ENCODE results near the gene F5.
A peak's percentile ranks its signal among the peaks of the same experiment; 100 is the strongest.

Gene F5

DNA sequence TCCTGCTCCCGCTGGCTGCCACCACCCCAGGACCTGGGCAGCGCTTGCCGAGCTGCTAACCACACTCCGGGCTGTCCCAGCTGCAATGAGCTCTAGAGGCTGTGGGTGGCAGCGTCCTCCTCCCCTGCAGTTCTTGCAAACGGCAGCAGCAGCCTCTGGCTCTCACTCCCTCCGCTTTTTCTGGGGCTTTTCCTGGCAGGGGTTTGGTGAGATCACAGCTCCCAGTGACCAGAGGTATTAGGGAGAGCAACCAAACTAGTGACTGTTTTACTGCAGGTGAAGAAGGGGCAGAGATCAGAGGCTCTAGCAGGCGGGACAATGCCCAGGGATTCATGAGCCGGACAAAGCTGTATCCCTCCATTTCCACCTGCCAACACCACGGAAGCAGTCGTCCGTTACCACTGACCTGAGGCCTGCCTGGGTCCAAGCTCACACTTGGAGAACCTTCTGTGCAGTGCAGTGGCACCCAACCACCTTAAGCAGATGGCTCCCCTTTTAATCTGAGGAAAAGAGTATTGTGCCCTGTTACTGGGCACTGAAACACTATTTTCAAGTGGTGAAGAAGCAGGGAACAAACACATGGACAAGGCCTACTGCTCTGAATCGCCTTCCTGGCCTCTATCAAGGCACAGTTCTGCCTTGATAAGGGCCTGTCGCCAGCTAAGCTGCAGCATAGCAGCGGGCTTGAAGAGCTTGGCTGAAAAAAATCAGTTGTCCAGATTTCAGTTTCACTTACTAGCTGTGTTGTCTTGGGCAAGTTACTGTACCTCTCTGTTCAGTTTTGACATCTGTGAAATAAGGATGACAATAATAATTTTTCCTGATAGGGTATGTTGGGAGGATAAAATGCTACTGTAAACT, at the start of gene F5:
TSS of gene F5 (minus strand) at position 87 of the 861 bp plus-strand sequence. CDS start 95 bp downstream, outside the sequence.
- DNase-seq, result peak in 51 of 56 donors; percentile 2 to 72 (median 30)

DNA sequence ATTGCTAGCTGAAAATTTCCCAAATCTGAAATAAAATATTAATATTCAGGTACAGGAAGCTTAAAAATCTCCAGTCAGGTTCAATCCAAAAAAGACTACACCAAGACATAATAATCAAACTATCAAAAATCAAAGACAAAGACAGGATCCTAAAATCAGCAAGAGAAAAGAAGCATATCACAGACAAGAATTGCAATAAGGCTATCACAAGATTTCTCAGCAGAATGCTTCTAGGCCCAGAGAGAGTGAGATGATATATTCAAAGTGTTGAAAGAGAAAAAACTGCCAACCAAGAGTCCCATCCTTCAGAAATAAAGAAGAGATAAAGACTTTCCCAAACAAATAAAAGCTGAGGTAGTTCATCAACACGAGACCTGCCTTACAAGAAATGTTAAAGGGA, 48.6 kb upstream of the F5 start:
- no peak for DNase-seq

DNA sequence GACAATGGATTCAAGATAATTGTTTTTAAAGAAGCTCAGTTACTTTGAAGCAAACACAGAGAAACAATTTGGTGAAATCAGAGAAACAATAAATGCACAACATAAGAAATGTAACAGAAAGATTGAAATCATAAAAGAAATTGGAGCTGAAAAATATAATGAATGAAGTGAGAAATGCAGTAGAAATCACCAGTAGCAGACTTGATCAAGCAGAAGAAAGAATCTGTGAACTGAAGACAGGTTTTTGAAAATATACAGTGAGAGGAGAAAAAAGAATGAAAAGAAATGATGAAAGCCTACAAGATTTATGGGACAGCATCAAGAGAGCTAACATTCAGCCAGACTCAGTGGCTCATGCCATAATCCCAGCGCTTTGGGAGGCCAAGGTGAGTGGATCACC, 47.9 kb upstream of the F5 start:
- no peak for DNase-seq

DNA sequence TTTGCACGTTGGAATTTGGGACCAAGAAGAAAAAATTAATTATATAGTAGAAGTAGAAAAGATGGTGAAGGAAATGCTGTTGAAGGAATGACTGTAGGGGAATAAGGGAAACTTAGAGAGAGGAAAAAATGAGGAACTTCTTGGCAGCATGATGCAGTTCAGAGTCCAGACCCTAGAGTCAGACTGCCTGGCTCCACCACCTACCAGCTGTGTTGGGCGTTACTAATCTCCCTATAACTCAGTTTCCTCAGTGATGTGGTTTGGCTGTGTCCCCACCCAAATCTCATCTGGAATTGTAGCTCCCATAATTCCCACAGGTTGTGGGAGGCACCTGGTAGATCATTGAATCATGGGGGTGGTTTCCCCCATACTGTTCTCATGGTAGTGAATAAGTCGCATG, 45.0 kb upstream of the F5 start:
- DNase-seq, result no peak

DNA sequence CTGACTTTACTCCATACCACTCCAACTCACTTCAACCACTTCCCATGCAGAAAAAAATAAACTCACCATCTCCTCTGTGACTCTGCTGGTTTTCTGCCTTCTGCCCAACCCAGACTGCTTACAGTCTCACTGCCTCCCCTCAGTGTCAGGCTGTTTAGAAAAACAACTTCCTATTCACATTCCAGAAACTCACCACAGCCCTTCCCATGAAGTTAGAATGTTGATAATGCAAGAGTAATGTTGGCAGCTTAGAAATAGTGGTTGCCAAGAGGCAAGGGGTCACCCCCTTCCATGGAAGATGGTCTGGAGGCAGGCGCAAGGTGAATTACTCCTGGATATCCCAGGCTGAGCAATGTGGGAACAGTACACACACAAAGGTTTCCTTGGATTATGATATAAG, 43.7 kb upstream of the F5 start, which contains the start of gene SELP:
TSS of gene SELP (minus strand) at position 119 of the 400 bp plus-strand sequence. CDS start at position 69, 50 bp downstream.
- DNase-seq, result no peak

DNA sequence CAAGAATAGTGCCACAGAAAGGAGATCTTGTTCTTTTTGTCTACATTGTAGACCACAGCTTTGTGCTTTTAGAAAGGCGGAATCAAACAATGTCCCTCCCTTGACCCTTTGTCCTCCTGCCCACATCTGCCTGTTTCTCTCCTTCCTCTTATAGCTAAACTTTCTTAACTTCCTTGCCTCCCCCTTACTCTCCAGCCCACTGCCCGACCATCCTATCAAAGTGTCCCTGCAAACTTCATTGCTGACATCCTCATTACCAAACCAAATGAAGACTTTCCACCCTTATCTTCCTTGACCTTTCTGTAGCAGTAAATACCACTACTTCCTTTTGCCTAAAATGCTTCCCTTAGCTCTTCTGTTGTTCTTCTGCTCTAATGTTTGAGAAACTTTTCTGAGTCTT, 38.6 kb upstream of the F5 start:
- no peak for DNase-seq

DNA sequence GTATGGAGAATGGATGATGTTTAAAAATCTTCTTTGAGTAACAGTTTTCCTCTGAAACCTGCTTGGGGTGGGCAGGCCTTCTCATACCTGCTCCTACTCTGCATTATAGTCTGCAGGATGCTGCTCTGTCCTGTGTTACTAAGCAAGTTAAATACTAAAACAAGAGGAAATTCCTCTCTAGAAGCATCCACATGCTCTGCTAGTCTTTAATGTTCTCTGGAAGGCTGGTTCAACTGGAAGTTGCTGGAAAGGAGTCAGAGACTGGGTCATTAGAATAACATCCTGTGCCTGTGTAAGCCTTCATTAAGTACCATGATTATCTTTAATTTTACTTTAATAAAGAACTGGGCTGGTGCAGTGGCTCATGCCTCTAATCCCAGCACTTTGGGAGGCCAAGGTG, 37.8 kb upstream of the F5 start:
- DNase-seq, result no peak

DNA sequence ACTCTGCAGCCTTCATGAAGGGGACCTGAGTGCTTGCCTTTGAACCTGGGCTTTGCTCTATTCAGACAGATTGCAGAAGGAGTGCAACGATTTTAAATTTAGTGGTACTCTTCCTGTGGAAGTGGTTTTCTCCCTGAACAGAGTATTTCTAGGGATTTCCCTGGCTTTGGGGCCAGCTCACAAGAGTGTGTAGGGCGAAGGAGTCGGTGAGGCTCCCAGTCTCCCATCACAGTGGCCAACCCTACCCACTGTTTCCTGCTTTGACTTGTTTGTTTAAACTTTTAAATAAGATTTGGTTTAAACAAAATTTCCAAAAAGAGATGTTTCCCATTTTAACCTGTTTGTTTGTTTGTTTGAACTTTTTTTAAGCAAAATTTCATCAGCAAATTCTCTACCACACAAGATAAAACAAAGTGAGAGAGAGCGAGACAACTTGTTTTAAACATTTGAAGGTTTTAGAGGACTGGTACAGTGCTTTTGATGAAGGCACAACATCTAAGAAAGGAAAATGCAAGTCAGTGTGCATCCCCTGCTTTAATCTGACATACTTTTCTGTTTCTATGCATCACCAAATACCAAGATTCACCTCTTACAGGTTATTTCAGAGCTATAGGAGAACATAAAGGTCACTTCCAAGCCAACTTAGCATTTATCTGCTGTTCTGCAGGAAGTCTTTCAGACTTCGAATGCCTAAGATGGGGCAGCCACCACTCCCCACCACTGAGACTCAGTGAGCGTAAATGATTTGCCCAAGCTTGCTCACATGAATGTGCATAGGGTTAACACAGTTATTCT, 37.0 kb upstream of the F5 start:
- no peak for DNase-seq

DNA sequence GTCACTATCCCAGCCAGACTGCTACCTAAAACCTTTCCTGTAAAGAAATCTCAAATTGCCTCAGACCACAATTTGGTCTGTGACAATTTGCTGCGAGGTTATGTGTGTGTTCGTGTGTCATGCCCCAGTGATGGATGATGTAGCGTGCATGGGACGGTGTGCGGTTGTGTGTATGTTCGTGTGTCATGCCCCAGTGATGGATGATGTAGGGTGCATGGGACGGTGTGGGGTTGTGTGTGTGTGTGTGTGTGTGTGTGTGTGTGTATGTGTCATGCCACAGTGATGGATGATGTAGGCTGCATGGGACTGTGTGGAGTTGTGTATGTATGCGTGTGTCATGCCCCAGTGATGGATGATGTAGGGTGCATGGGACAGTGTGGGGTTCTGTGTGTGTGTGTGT, 34.3 kb upstream of the F5 start:
- no peak for DNase-seq

DNA sequence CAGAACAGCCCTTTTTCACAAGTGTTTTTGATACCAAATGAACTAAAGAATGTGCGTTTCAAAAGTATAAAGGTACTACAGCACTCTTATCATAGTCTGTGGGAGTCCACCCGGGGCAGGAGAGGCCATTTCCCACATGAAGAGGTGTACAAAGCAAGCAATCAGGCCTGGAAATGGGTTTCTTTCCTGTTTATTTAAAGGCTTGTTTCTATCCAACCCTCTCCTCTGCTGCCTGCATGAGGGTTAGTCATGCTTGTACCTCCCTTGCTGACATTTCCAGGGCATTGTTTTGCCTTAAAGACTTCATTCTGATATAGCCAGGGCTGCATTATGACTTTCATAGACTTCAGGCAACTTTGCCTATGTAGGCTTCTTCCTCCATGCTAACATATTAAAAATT, 32.1 kb upstream of the F5 start:
- DNase-seq, result no peak

DNA sequence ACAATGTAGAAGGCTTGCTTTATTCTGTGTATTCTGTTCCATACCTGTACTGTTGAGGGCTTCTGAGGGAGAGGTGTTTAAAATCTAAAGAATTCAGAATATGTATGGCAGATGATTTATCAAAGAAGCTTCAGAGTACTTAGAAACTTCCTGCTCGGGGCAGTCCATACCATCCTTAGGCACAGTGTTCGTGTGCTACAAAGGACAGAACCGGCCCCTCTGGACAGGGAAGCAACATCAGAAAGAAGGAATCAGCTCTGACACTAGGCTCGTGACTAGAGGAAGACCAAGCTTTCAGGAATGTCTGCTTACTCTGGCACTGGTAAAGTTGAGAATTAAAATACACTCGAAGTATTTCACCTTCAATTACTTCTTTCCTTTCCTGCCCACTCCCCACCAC, 29.5 kb upstream of the F5 start:
- no peak for DNase-seq

DNA sequence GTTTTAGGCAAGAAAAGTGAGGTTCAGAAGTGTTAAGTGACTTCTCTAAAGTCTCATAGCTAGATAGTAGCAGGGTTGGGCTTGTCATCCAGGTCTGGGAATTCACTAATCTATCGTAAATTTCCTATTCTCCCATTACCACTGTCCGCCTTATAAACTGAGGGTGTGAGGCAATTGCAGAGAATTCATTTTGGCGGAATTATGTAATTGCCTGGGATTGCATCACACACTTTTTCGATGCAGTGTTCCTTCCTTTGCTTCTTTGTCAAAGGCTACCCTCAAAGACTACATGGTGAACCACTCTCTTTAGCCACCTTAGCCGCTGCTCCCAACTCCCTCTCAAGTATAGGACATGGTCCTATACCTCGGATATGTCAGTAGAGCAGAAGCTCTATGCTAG, 24.6 kb upstream of the F5 start:
- no peak for DNase-seq

DNA sequence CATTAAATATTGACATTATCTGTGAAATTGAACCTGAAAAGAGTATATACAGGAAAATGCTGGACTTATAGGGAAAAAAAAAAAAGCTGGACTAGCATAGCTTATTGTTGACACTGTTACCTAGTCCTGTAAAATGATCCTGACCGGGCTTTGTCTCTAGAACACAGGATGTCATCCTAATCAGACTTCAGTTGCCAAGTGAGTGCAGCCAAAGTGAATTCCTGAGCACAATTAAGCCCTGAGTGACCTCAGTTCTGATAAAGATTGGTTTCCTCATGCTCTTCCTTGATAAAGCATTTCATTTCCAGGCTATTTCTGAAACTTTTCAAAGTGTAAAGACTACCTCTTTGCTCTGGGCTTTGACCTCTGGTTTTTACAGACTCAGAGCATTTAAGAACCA, 23.8 kb upstream of the F5 start:
- no peak for DNase-seq

DNA sequence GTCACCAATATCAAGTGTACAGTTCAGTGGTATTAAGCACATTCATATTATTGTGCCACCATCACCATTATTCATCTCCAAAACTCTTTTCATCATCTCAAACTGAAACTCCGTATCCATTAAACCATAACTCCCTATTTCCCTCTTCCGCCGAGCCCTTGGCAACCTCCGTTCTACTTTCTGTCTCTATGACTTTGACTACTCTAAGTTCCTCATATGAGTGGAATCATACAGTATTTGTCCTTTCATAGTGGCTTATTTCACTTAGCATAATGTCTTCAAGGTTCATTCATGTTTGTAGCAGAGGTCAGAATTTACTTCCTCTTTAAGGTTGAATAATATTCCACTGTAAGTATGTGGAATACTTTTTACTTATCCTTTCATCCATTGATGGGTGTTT, 21.9 kb upstream of the F5 start:
- DNase-seq, result no peak

DNA sequence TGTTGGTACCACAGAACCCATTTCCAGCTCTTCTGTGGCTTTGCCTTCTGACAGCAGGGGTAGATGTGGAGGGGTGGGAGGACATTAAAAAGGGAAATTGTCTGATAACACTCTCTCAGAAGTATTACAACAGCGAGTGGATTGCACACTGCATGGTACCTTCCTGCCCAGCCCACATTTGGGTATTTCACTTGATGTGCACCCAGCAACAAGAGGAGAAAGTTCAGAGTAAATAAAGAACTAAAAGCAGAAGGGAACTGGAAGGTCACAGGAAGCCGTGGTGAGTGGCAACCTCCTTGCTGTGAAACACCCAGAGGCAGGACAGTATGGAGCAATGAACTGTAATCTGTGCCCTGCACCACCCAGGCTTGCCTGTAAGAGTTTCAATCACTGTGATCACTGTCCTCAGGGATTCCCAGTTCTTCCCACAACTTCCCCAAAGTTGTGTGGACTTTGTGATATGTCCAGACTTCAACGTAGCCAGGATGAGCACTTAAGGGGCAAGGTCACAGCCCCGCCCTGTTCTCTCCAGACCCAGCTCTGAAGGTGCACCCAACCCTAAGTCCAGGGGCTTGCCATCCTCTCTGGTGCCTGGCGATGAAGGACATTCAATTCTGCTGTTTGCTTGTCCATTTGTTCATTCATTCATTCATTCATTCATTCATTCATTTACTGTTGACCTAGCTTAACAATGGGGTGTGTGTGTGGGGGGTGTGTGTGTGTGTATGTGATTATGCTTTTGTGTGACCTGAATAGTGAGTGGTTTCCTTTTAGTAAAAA, 18.7 kb upstream of the F5 start:
- peak in 7 of 56 donors; percentile 2 to 21 (median 6) for DNase-seq

DNA sequence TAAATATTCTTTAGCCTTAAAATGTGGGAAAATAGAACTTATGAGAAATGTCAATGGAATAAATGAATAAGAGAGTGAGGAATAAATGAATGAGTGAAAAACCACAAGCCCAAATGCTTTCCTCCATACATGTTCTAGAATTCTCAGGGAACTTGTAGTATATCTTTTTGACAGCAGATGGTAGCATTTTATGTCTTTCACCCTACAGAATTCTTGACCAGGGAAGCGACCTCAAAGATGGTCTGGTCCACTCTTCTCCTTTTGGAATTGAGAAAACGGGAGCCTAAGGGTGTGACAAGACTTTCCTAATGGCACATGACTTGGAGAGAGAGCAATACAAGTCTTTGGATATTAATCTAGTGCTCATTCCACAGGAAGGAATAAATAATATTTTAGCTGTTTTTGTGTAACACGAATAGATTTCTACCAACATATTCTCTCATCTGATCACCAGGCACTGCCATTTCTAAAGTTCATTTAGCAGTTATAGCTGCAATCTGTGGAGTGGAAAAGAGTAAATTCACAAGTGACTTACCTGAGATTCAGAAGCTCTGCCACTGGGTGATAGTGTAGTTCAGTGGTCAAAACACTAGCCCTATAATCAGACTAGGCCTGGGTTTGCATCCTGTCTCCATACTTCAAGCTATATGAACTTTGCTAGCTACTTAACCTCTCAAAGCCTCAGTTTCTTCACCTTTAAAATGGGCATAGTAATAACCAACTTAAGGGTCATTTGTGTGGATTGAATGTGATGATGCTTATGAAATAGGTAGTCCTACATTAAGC, 15.0 kb upstream of the F5 start:
- DNase-seq, result peak in 2 of 56 donors; percentile 0 to 38

DNA sequence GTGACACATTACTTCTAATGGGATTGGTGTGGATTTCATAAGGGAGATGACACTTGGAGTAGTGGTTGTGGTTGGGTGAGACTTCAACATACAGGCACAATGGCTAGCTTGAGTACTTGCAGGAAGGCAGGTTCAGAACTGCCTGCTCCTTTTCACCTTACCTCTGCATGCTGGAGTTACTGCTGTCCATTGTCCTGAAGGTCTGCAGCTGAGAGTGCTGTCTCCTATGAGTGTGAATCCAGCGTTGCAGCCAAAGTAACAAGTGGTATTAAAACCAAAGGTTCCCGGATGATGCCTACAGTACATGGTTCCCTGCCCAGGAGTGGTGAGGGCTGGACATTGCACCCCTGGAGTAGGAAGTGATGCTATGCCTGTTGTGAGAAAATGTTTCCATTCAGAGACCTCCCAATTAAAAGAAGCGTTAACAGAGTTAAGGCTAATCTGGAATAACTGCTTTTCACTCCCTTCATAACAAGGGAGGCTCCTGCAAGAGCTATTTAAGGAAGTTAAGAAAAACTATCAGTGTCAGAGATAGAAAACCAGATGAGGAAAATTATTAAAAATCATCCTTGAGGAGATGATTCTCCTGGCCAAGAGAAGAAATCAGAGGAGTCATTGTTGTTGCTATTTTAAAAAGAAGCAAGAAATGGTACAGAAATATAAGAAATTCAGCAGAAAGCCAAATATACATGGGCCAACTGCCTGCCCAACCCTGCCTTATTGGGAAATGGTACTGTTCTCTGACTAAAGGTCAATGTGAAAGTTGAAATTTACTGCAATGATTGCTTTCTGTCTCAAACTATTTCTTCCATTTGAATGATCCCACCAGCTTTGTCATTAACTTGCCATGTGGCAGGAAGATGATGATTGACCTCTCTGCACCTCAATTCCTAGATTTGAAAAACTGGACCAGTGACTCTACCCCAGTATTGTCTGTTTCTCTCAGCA, 9.8 kb upstream of the F5 start:
- DNase-seq, result no peak

DNA sequence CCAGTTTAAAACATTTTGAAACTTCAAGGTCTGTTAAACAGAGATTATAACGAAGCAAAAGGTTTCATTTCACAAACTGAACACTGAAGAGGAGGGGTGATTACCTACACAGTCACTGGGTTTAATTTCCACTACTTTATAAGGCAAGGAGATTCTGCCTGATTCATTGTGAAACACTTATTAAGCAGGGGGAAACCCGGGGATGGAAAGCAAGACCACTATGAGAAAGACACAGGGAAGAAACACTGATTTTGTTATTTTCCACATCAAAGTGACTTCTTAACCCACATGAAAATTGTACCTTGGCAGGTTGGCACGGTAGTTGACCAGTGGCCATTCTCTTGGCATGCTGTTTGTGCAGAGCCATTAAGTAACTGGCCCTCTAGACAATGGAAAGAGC, 8.1 kb upstream of the F5 start:
- DNase-seq, result no peak

DNA sequence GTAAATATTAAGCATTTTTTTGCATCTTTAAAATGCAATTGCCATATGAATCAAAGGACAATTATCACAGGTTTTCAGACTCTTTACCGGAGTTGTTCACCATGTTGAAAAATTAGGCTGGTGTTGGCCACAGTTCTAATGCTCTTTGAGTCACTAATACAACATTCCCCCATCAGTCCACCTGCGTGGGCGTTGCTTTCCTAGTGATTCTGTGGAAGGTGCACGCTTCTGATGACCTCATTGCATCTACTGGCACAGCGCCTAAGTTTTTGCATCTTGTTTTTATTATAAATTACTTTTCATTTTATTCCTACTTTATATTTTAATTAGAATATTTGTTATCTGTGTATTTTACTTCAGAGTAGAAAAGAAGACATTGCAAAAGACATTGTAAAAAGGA, 4.7 kb upstream of the F5 start:
- DNase-seq, result no peak

Measured in amygdala (tissue), 56 donors.